CD4-positive, alpha-beta memory T cell (primary cell): Measurements from ENCODE around the gene ADAMTS12. TPM values are rescaled to one million over a fixed set of nuclear protein-coding genes. Genes with fewer than 3 reads are reported as not detected.

Experiments used
- CTCF ChIA-PET: fragments of 350-600 bp; sonication (Branson Sonifier 250); formaldehyde crosslinking; loops from one replicate; lab custom pipeline; 2021; ENCODE audit warnings: inconsistent platforms; ENCODE audit not compliant: partially characterized antibody; lab: Charles Lee
- POLR2A ChIA-PET: fragments of 350-600 bp; sonication (Branson Sonifier 250); formaldehyde crosslinking; loops from one replicate; lab custom pipeline; 2021; ENCODE audit not compliant: partially characterized antibody; lab: Charles Lee
- DNase-seq, 5 donors: peaks; one replicate each; pipeline versions ENCODE4 v3.0.0 to v3.0.0-alpha.2; 2020 to 2022; ENCODE audit warnings: mixed read lengths in 1 of 5
- H3K27ac ChIP-seq: one replicate; pipeline ENCODE4 v1.7.0; 2013; ENCODE audit warnings: low read depth, low read length
- H3K27me3 ChIP-seq: 2 replicates; pipeline ENCODE4 v1.7.0; 2013; ENCODE audit warnings: mild to moderate bottlenecking, low read length, moderate library complexity; ENCODE audit not compliant: insufficient read depth
- H3K36me3 ChIP-seq: 2 replicates; pipeline ENCODE4 v1.7.0; 2013; ENCODE audit warnings: mild to moderate bottlenecking, low read length, moderate library complexity; ENCODE audit not compliant: insufficient read depth
- H3K4me1 ChIP-seq: 2 replicates; pipeline ENCODE4 v1.7.0; 2013; ENCODE audit warnings: mild to moderate bottlenecking, low read length, moderate library complexity; ENCODE audit not compliant: insufficient read depth
- H3K4me3 ChIP-seq, 2 donors: one replicate each; pipeline ENCODE4 v1.7.0; 2013; ENCODE audit warnings: low read length in 2 of 2, mild to moderate bottlenecking in 1 of 2
- H3K9me3 ChIP-seq, 2 donors: one replicate each; pipeline ENCODE4 v1.7.0; 2013; ENCODE audit warnings: low read length in 2 of 2, control low read depth in 1 of 2; ENCODE audit not compliant: control insufficient read depth in 1 of 2
- H3K27ac Mint-ChIP-seq, 7 donors: one replicate each; pipeline ENCODE4 v1.8.0; 2020 to 2021; ENCODE audit warnings: mixed read lengths in 7 of 7, mild to moderate bottlenecking in 6 of 7, inconsistent platforms in 3 of 7, moderate library complexity in 3 of 7
- H3K27me3 Mint-ChIP-seq, 2 donors: one replicate each; pipeline ENCODE4 v1.8.0; 2020 to 2021; ENCODE audit warnings: mixed read lengths in 2 of 2
- H3K36me3 Mint-ChIP-seq, 2 donors: one replicate each; pipeline ENCODE4 v1.8.0; 2020 to 2021; ENCODE audit warnings: mixed read lengths in 2 of 2, inconsistent platforms in 1 of 2, mild to moderate bottlenecking in 1 of 2
- H3K4me1 Mint-ChIP-seq, 4 donors: one replicate each; pipeline ENCODE4 v1.8.0; 2020 to 2021; ENCODE audit warnings: mixed read lengths in 4 of 4, mild to moderate bottlenecking in 1 of 4
- H3K4me3 Mint-ChIP-seq, 8 donors: one replicate each; pipeline ENCODE4 v1.8.0; 2020 to 2021; ENCODE audit warnings: mixed read lengths in 8 of 8, mild to moderate bottlenecking in 7 of 8, moderate library complexity in 6 of 8, inconsistent platforms in 3 of 8
- H3K9me3 Mint-ChIP-seq, 8 donors: one replicate each; pipeline ENCODE4 v1.8.0; 2020 to 2021; ENCODE audit warnings: mixed read lengths in 8 of 8, mild to moderate bottlenecking in 5 of 8, inconsistent platforms in 3 of 8, moderate library complexity in 1 of 8
- intact Hi-C: fragments of 100-400 bp; cut with micrococcal nuclease; formaldehyde crosslinking; loops from one replicate; pipeline ENCODE4 v1.15.1; 2023
- polyA plus RNA-seq, 2 donors: library from polyadenylated mRNA; unstranded; fragments of 300-500 nt; fragmentation: Illumina TruSeq; gene quantifications; one replicate each; pipeline ENCODE4 v1.2.3, GENCODE V29; 2021
- total RNA-seq, 2 experiments: library from RNA; stranded (reverse); gene quantifications; one replicate each; pipeline ENCODE4 v1.2.3, GENCODE V29; 2021

Gene ADAMTS12
- total and polyA plus RNA-seq, 4 experiments from 2014 or later = 0.17 TPM; not detected in 3

DNA sequence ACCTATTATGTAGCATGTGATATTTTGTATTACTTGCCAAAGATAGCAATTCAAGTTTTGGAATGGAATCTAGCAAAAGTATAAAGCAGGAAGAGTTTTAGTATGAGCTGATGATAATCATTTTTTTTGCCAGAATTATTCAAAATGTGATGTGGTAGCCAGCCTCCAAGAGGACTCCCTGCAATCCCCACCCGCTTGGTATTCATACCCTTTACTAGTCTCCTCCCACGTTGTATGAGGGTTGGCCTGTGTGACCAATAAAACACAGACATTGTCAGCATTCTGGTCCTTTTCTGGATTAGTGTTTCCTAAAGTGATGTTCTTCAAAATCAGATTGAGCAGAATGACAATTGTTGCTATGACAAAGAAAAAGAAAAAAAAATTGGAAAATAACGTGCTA, 387.2 kb downstream of the ADAMTS12 start:
- Histone ChIP-seq H3K36me3 (no peaks in the 10 kb centered on the region), H3K27ac (no peak overlapping the region), H3K27me3 (no peaks in the 10 kb centered on the region), H3K9me3 (no peaks in the 10 kb centered on the region), H3K4me1 (no peaks in the 10 kb centered on the region), H3K4me3 (no peak overlapping the region)
- ChIA-PET CTCF (no interaction called here), POLR2A (no interaction called here)
- Mint-ChIP-seq H3K27ac (no peak overlapping the region), H3K4me1 (no peaks in the 10 kb centered on the region), H3K36me3 (no peaks in the 10 kb centered on the region), H3K9me3 (no peaks in the 10 kb centered on the region), H3K27me3 (no peaks in the 10 kb centered on the region), H3K4me3 (no peak overlapping the region)
- intact Hi-C loops = no loop called here
- DNase-seq = no peak

DNA sequence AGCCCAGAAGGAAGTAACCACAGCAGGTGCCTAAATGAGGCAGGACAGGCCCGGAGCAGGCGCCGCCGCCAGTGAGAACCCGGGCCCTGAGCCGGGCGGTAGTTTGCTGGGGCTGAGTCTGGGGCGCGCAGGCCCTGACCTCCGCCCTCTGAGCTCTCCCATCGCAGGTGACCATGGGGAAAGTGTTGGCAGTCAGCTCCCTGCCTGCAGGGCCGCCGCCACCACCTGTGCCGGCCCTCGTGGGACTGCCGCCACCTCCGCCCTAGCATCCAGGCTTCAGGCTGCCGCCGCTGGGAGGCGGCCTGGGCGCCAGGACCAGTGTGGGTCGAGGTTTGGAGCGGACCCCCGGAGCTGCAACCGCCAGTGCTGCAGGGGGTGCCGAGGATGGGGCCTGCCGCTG, 389.9 kb downstream of the ADAMTS12 start:
- Mint-ChIP-seq H3K27ac (no peak overlapping the region), H3K4me3 (no peak overlapping the region), H3K36me3 (no peaks in the 10 kb centered on the region), H3K9me3 (no peaks in the 10 kb centered on the region), H3K27me3 (no peaks in the 10 kb centered on the region), H3K4me1 (no peaks in the 10 kb centered on the region)
- ChIA-PET CTCF (interaction anchor here (0.5 kb wide), 1 partner anchor 467 kb away, joined by 3 read pairs; no protein-coding TSS in a partner anchor), POLR2A (no interaction called here)
- Histone ChIP-seq H3K27ac (no peak overlapping the region), H3K4me3 (no peak overlapping the region), H3K36me3 (no peaks in the 10 kb centered on the region), H3K9me3 (no peaks in the 10 kb centered on the region), H3K27me3 (no peaks in the 10 kb centered on the region), H3K4me1 (no peaks in the 10 kb centered on the region)
- intact Hi-C loops = no loop called here
- no peak for DNase-seq

DNA sequence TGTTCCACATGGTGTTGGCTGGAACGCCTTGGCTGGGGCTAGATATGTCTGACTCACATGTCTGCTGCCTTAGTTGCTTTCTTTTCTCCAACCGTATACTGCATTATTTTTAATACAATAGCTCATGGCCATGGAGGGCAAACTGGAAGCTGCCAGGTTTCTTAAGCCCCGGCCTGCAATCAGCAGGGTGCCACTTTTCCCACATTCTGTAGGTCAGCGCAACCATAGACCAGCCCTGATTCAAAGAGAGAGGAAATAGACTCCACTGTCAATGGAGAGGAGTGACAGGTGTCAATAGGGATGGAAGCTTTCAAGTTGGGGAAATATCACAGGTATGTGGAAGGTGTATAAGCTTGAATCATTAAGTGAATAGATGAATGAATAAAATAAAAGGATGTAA, 390.5 kb downstream of the ADAMTS12 start:
- Histone ChIP-seq H3K36me3 (no peaks in the 10 kb centered on the region), H3K4me3 (no peak overlapping the region), H3K27me3 (no peaks in the 10 kb centered on the region), H3K27ac (no peak overlapping the region), H3K4me1 (no peaks in the 10 kb centered on the region), H3K9me3 (no peaks in the 10 kb centered on the region)
- POLR2A ChIA-PET = no interaction called here
- intact Hi-C loops = no loop called here
- Mint-ChIP-seq H3K9me3 (no peaks in the 10 kb centered on the region), H3K27ac (no peak overlapping the region), H3K4me3 (no peak overlapping the region), H3K4me1 (no peaks in the 10 kb centered on the region), H3K27me3 (no peaks in the 10 kb centered on the region), H3K36me3 (no peaks in the 10 kb centered on the region)
- CTCF ChIA-PET = interaction anchor here (0.5 kb wide), 1 partner anchor 467 kb away, joined by 3 read pairs; no protein-coding TSS in a partner anchor
- DNase-seq = no peak

DNA sequence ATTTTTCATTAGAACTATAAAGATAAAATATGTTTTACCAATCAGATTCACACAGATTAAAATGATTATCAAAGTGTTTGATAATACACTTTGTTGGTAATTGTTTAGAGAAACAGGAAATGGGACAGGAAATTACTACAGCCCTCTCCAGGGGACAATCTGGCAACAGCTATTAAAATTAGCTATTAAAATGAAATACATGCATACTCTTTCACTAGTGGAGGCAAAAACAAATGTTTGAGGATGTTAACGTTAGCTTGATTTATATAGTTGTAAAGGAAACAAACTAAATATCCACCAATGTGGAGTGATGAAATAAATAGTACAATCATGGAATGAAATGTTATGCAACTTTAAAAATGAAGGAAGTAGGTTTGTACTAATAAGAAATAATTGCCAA, 397.3 kb downstream of the ADAMTS12 start:
- intact Hi-C loops = no loop called here
- no peak overlapping the region for H3K27ac Mint-ChIP-seq
- ChIA-PET POLR2A (no interaction called here), CTCF (no interaction called here)
- no peak overlapping the region for H3K4me3 Mint-ChIP-seq
- H3K27ac ChIP-seq = no peak overlapping the region
- H3K36me3 ChIP-seq = no peaks in the 10 kb centered on the region
- H3K4me3 ChIP-seq = no peak overlapping the region
- H3K4me1 Mint-ChIP-seq = peaks cover 0 to 7% (median 3%) of the 10 kb centered on the region in 4 donors
- no peaks in the 10 kb centered on the region for H3K27me3 ChIP-seq
- H3K27me3 Mint-ChIP-seq = no peaks in the 10 kb centered on the region
- H3K9me3 ChIP-seq = no peaks in the 10 kb centered on the region
- H3K4me1 ChIP-seq = no peaks in the 10 kb centered on the region
- no peaks in the 10 kb centered on the region for H3K36me3 Mint-ChIP-seq
- peaks cover 0 to 2% (median 0%) of the 10 kb centered on the region in 8 donors for H3K9me3 Mint-ChIP-seq
- no peak for DNase-seq

DNA sequence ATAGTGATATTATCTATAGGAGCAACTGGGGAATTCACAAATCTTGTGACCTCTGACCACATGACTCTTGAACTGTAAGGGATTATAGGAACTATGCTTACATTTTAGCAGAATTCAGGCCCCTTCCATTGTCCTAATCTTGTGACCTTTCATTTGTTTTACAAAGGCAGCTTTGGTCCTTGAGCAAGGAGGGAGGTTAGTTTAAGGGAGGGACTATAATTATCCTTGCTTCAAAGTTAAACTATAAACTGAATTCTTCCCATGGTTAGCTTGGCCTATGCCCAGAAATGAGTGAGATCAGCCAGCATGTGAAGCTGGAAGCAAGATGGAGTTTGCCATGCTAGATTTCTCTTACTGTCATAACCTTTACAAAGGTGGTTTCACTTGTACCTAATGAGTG, 399.8 kb downstream of the ADAMTS12 start:
- no peaks in the 10 kb centered on the region for H3K27me3 Mint-ChIP-seq
- Histone ChIP-seq H3K4me3 (no peak overlapping the region), H3K4me1 (no peaks in the 10 kb centered on the region), H3K36me3 (no peaks in the 10 kb centered on the region), H3K27me3 (no peaks in the 10 kb centered on the region), H3K27ac (no peak overlapping the region), H3K9me3 (no peaks in the 10 kb centered on the region)
- H3K4me1 Mint-ChIP-seq = peaks cover 0 to 7% (median 3%) of the 10 kb centered on the region in 4 donors
- ChIA-PET POLR2A (no interaction called here), CTCF (no interaction called here)
- no peak overlapping the region for H3K27ac Mint-ChIP-seq
- DNase-seq = no peak
- no peaks in the 10 kb centered on the region for H3K36me3 Mint-ChIP-seq
- no peak overlapping the region for H3K4me3 Mint-ChIP-seq
- peaks cover 0 to 2% (median 0%) of the 10 kb centered on the region in 8 donors for H3K9me3 Mint-ChIP-seq
- intact Hi-C loops = no loop called here

DNA sequence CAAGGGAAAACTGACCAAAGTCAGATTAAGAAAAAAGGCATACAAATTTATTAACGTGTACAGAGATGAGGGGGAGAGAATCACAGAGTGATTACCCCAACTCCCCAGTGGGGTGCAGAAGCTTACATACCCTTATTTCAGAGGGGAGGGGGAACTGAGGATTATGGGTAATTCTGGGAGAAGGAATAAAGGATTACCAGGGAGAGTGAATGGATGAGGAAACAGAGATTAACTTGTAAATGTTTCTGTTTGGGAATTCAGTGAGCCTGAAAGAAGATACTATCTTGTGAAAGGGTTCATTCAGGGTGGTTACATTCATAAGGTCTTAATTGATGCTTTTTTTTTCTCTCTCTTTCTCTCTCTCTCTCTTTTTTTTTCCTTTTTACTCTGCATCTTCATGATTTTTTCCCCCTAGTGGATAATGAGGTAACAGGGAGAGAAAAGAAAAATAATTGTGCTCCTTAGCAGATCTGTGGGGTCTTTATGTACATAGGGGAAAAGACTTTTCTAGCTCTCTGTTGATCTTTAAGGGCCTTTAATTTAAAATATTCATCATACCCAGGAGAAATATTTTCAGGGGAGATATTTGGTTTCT, 401.6 kb downstream of the ADAMTS12 start:
- DNase-seq = no peak
- no peaks in the 10 kb centered on the region for H3K27me3 ChIP-seq
- Mint-ChIP-seq H3K36me3 (no peaks in the 10 kb centered on the region), H3K9me3 (peaks cover 0 to 2% (median 0%) of the 10 kb centered on the region in 8 donors), H3K27ac (no peak overlapping the region), H3K27me3 (no peaks in the 10 kb centered on the region), H3K4me3 (no peak overlapping the region), H3K4me1 (peaks cover 0 to 7% (median 3%) of the 10 kb centered on the region in 4 donors)
- no peaks in the 10 kb centered on the region for H3K36me3 ChIP-seq
- ChIA-PET CTCF (interaction anchor here (1.1 kb wide), 1 partner anchor 12 kb away, joined by 4 read pairs; no protein-coding TSS in a partner anchor), POLR2A (no interaction called here)
- H3K4me1 ChIP-seq = no peaks in the 10 kb centered on the region
- no peak overlapping the region for H3K27ac ChIP-seq
- intact Hi-C loops = no loop called here
- H3K4me3 ChIP-seq = no peak overlapping the region
- no peaks in the 10 kb centered on the region for H3K9me3 ChIP-seq

DNA sequence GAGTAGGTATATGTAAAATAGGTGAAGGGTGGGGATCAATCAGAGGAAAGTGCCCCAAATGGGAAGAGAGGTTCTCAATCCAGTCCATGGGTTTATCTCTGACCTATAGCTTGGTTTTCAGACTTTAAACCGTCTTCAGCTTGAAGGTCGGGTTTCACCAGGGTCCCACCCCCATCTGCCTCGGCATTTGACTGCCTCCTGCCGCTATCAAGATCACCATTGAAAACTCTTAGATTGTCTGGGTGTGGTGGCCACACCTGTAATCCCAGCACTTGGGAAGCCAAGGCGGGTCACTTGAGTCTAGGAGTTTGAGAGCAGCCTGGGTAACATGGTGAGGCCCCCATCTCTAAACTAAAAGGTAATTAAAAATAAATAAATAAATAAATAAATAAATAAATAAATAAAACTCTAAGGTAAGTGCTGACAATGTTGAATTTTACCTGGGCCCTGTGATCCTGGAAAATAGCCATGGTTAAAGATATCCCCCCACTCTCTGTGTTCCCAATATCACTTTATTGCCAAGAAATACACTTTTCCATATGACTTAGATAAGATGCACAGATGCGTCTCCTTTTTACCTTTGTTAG, 402.2 kb downstream of the ADAMTS12 start:
- ChIA-PET POLR2A (no interaction called here), CTCF (no interaction called here)
- H3K9me3 Mint-ChIP-seq = peaks cover 0 to 2% (median 0%) of the 10 kb centered on the region in 8 donors
- H3K4me3 Mint-ChIP-seq = no peak overlapping the region
- H3K4me3 ChIP-seq = no peak overlapping the region
- H3K27ac ChIP-seq = no peak overlapping the region
- no peak for DNase-seq
- peaks cover 0 to 6% (median 3%) of the 10 kb centered on the region in 4 donors for H3K4me1 Mint-ChIP-seq
- no peaks in the 10 kb centered on the region for H3K4me1 ChIP-seq
- H3K27me3 ChIP-seq = no peaks in the 10 kb centered on the region
- H3K36me3 Mint-ChIP-seq = no peaks in the 10 kb centered on the region
- H3K36me3 ChIP-seq = no peaks in the 10 kb centered on the region
- H3K9me3 ChIP-seq = no peaks in the 10 kb centered on the region
- H3K27me3 Mint-ChIP-seq = no peaks in the 10 kb centered on the region
- intact Hi-C loops = no loop called here
- H3K27ac Mint-ChIP-seq = no peak overlapping the region
